PFSK-1 (cell line): Measurements from ENCODE around the gene PTBP1.

Experiments
- POLR2AphosphoS5 ChIP-seq: IDR thresholded peaks from 2 replicates; pipeline ENCODE4 v1.6.1; 2012; ENCODE audit warnings: low read depth, mild to moderate bottlenecking, control low read depth, low read length, moderate library complexity
- REST ChIP-seq, 2 experiments: IDR thresholded peaks; 2 replicates each; pipeline versions ENCODE4 v1.6.1 to v1.8.0; 2011 to 2012; ENCODE audit warnings: low read depth in 2 of 2, low read length in 2 of 2, control low read depth in 1 of 2, inconsistent platforms in 1 of 2, mild to moderate bottlenecking in 1 of 2, moderate library complexity in 1 of 2; ENCODE audit not compliant: insufficient read depth in 1 of 2
- SIN3A ChIP-seq: IDR thresholded peaks from 2 replicates; pipeline ENCODE4 v1.6.1; 2012; ENCODE audit warnings: mild to moderate bottlenecking, low read length, moderate library complexity, borderline replicate concordance; ENCODE audit not compliant: insufficient read depth
- TAF1 ChIP-seq: IDR thresholded peaks from 2 replicates; pipeline ENCODE4 v1.6.1; 2012; ENCODE audit warnings: low read length, control low read depth, borderline replicate concordance; ENCODE audit not compliant: insufficient read depth

GRCh38 chr19:848386-848921 is 51.2 kb downstream of the PTBP1 start:
- TF ChIP-seq SIN3A = no peak
- TF ChIP-seq TAF1 = no peak
- TF ChIP-seq POLR2AphosphoS5 = no peak
- TF ChIP-seq REST (IDR thresholded peaks at IDR 0.05; ENCODE audit: insufficient read depth in 1 of 2, low read depth in 2 of 2, low read length in 2 of 2) = no peak
